Measurements from ENCODE around the gene CCNJL. TPM values are rescaled to one million over a fixed set of nuclear protein-coding genes. Genes with fewer than 3 reads are reported as not detected.

Gene CCNJL
- total RNA-seq, 1 donor, result 0.94 TPM

GRCh38 chr5:160268121-160268520 is 44.2 kb downstream of the CCNJL start:
- Histone ChIP-seq H3K4me3 (ENCODE audit: low read length) (no peak overlapping the region), H3K4me1 (ENCODE audit: insufficient read depth, low read length) (peaks cover 37% of the 10 kb centered on the region), H3K9me3 (ENCODE audit: low read depth, low read length) (no peaks in the 10 kb centered on the region), H3K27me3 (ENCODE audit: insufficient read depth, low read length) (no peaks in the 10 kb centered on the region)

GRCh38 chr5:160266752-160267345 is 45.5 kb downstream of the CCNJL start:
- H3K4me1 ChIP-seq (ENCODE audit: insufficient read depth, low read length), result peaks cover 41% of the 10 kb centered on the region
- no peak overlapping the region for H3K4me3 ChIP-seq (ENCODE audit: low read length)
- no peaks in the 10 kb centered on the region for H3K9me3 ChIP-seq (ENCODE audit: low read depth, low read length)
- no peaks in the 10 kb centered on the region for H3K27me3 ChIP-seq (ENCODE audit: insufficient read depth, low read length)

- Histone ChIP-seq H3K27me3 (ENCODE audit: insufficient read depth, low read length) (no peaks in the 10 kb centered on the region), H3K4me3 (ENCODE audit: low read length) (no peak overlapping the region), H3K9me3 (ENCODE audit: low read depth, low read length) (no peaks in the 10 kb centered on the region), H3K4me1 (ENCODE audit: insufficient read depth, low read length) (peaks cover 33% of the 10 kb centered on the region)
Observed at GRCh38 chr5:160266044-160266443, 46.3 kb downstream of the CCNJL start.

GRCh38 chr5:160263326-160263855 is 49.0 kb downstream of the CCNJL start:
- H3K27me3 ChIP-seq (ENCODE audit: insufficient read depth, low read length), result no peaks in the 10 kb centered on the region
- H3K4me1 ChIP-seq (ENCODE audit: insufficient read depth, low read length), result peaks cover 12% of the 10 kb centered on the region
- H3K9me3 ChIP-seq (ENCODE audit: low read depth, low read length), result no peaks in the 10 kb centered on the region
- H3K4me3 ChIP-seq (ENCODE audit: low read length), result no peak overlapping the region

GRCh38 chr5:160262151-160263074 is 50.0 kb downstream of the CCNJL start:
- no peaks in the 10 kb centered on the region for H3K9me3 ChIP-seq (ENCODE audit: low read depth, low read length)
- H3K4me3 ChIP-seq (ENCODE audit: low read length), result no peak overlapping the region
- H3K27me3 ChIP-seq (ENCODE audit: insufficient read depth, low read length), result no peaks in the 10 kb centered on the region
- H3K4me1 ChIP-seq (ENCODE audit: insufficient read depth, low read length), result peaks cover 6% of the 10 kb centered on the region

- Histone ChIP-seq H3K27me3 (ENCODE audit: insufficient read depth, low read length) (no peaks in the 10 kb centered on the region), H3K9me3 (ENCODE audit: low read depth, low read length) (no peaks in the 10 kb centered on the region), H3K4me3 (ENCODE audit: low read length) (no peak overlapping the region), H3K4me1 (ENCODE audit: insufficient read depth, low read length) (peaks cover 6% of the 10 kb centered on the region)
Observed at GRCh38 chr5:160260881-160261815, 51.2 kb downstream of the CCNJL start.

- Histone ChIP-seq H3K27me3 (ENCODE audit: insufficient read depth, low read length) (no peaks in the 10 kb centered on the region), H3K4me3 (ENCODE audit: low read length) (no peak overlapping the region), H3K4me1 (ENCODE audit: insufficient read depth, low read length) (peaks cover 6% of the 10 kb centered on the region), H3K9me3 (ENCODE audit: low read depth, low read length) (no peaks in the 10 kb centered on the region)
Observed at GRCh38 chr5:160260006-160260775, 52.2 kb downstream of the CCNJL start.

GRCh38 chr5:160259341-160259740 is 53.0 kb downstream of the CCNJL start:
- peaks cover 6% of the 10 kb centered on the region for H3K4me1 ChIP-seq (ENCODE audit: insufficient read depth, low read length)
- no peak overlapping the region for H3K4me3 ChIP-seq (ENCODE audit: low read length)
- H3K9me3 ChIP-seq (ENCODE audit: low read depth, low read length), result no peaks in the 10 kb centered on the region
- H3K27me3 ChIP-seq (ENCODE audit: insufficient read depth, low read length), result no peaks in the 10 kb centered on the region

- H3K4me1 ChIP-seq (ENCODE audit: insufficient read depth, low read length), result no peaks in the 10 kb centered on the region
- H3K9me3 ChIP-seq (ENCODE audit: low read depth, low read length), result no peaks in the 10 kb centered on the region
- H3K27me3 ChIP-seq (ENCODE audit: insufficient read depth, low read length), result no peaks in the 10 kb centered on the region
- H3K4me3 ChIP-seq (ENCODE audit: low read length), result no peak overlapping the region
Observed at GRCh38 chr5:160254706-160255105, 57.7 kb downstream of the CCNJL start.

- H3K27me3 ChIP-seq (ENCODE audit: insufficient read depth, low read length), result no peaks in the 10 kb centered on the region
- H3K4me3 ChIP-seq (ENCODE audit: low read length), result no peak overlapping the region
- no peaks in the 10 kb centered on the region for H3K9me3 ChIP-seq (ENCODE audit: low read depth, low read length)
- H3K4me1 ChIP-seq (ENCODE audit: insufficient read depth, low read length), result no peaks in the 10 kb centered on the region
Observed at GRCh38 chr5:160253441-160253840, 58.9 kb downstream of the CCNJL start.

- no peaks in the 10 kb centered on the region for H3K4me1 ChIP-seq (ENCODE audit: insufficient read depth, low read length)
- no peaks in the 10 kb centered on the region for H3K27me3 ChIP-seq (ENCODE audit: insufficient read depth, low read length)
- no peaks in the 10 kb centered on the region for H3K9me3 ChIP-seq (ENCODE audit: low read depth, low read length)
- H3K4me3 ChIP-seq (ENCODE audit: low read length), result no peak overlapping the region
Observed at GRCh38 chr5:160252916-160253315, 59.4 kb downstream of the CCNJL start.

- no peaks in the 10 kb centered on the region for H3K9me3 ChIP-seq (ENCODE audit: low read depth, low read length)
- no peaks in the 10 kb centered on the region for H3K4me1 ChIP-seq (ENCODE audit: insufficient read depth, low read length)
- H3K4me3 ChIP-seq (ENCODE audit: low read length), result no peak overlapping the region
- H3K27me3 ChIP-seq (ENCODE audit: insufficient read depth, low read length), result no peaks in the 10 kb centered on the region
Observed at GRCh38 chr5:160251406-160252155, 60.8 kb downstream of the CCNJL start.

- H3K9me3 ChIP-seq (ENCODE audit: low read depth, low read length), result no peaks in the 10 kb centered on the region
- no peak overlapping the region for H3K4me3 ChIP-seq (ENCODE audit: low read length)
Observed at GRCh38 chr5:160250826-160251225, 61.5 kb downstream of the CCNJL start.

More at GRCh38 chr5:160250826-160251225, 61.5 kb downstream of the CCNJL start:
- Histone ChIP-seq H3K27me3 (ENCODE audit: insufficient read depth, low read length) (no peaks in the 10 kb centered on the region), H3K4me1 (ENCODE audit: insufficient read depth, low read length) (no peaks in the 10 kb centered on the region)
